Adrenal gland (tissue), 5 donors: ENCODE results near the gene PAQR5.

Experiments
- CTCF ChIP-seq, 6 experiments: fragments of 450-650 bp in 4 of 6; fragments of 200-600 bp in 2 of 6; sonication (generic) in 1 of 6; IDR thresholded peaks; 1 replicate in 5 of 6; 2 replicates in 1 of 6; pipeline versions ENCODE4 v1.5.1 to v1.8.0; 2016 to 2021; ENCODE audit warnings: antibody characterized with exemption in 6 of 6, mild to moderate bottlenecking in 2 of 6, moderate library complexity in 1 of 6
- POLR2A ChIP-seq, 2 donors: fragments of 450-650 bp; IDR thresholded peaks; one replicate each; pipeline ENCODE4 v1.6.1; 2017; ENCODE audit warnings: antibody characterized with exemption in 2 of 2, mild to moderate bottlenecking in 2 of 2, moderate library complexity in 1 of 2
- donor health status: DM: no; HTN: no; CAD: no.

GRCh38 chr15:69391046-69391757, 92.5 kb downstream of the PAQR5 start:
- TF ChIP-seq CTCF (IDR thresholded peaks at IDR 0.05) (no peak), POLR2A (IDR thresholded peaks at IDR 0.05) (no peak)
